A549 (cell line): ENCODE data around the gene GDI2. TPM values are rescaled to one million over a fixed set of nuclear protein-coding genes. Genes with fewer than 3 reads are reported as not detected.

ENCODE experiments used
- ATAC-seq, 2 experiments: fragments of 200-7000 bp in 1 of 2; fragments of >200 bp in 1 of 2; cut with Nextera tagmentation in 1 of 2; cut with Tn5 transposase in 1 of 2; 3 replicates each; pipeline versions ENCODE4 v1.8.0 to v1.9.1; 2018 to 2020; ENCODE audit warnings: mild to moderate bottlenecking in 1 of 2, moderate library complexity in 1 of 2
- CTCF ChIA-PET: fragments of 300-600 bp; sonication (Branson Sonifier 250); formaldehyde crosslinking; extraction: SDS; loops from one replicate; lab custom pipeline; 2021; ENCODE audit warnings: antibody characterized with exemption, inconsistent platforms; lab: Yijun Ruan, JAX
- POLR2A ChIA-PET: fragments of 350-600 bp; formaldehyde crosslinking; extraction: SDS; loops from one replicate; lab custom pipeline; 2021; ENCODE audit warnings: antibody characterized with exemption, inconsistent platforms; lab: Yijun Ruan, JAX
- DNase-seq, 2 experiments: peaks; one replicate each; pipeline versions ENCODE4 v3.0.0 to v3.0.0-alpha.2; 2011 to 2016; ENCODE audit warnings: low read depth in 1 of 2, low spot score in 1 of 2
- FAIRE-seq: peaks from 2 replicates; lab custom pipeline; 2011; peaks lifted over from hg19 to GRCh38; lab: Jason Lieb, UNC
- H3K27ac ChIP-seq, 2 experiments: fragments of >200 bp; sonication (Bioruptor Twin); formaldehyde crosslinking; 3 replicates each; pipeline ENCODE4 v1.5.1; 2016 to 2017
- H3K4me1 ChIP-seq: fragments of >200 bp; sonication (Bioruptor Twin); formaldehyde crosslinking; 3 replicates; pipeline ENCODE4 v1.6.1; 2016
- H3K4me2 ChIP-seq: fragments of >200 bp; sonication (Bioruptor Twin); formaldehyde crosslinking; 3 replicates; pipeline ENCODE4 v1.6.1; 2016
- H3K4me3 ChIP-seq: fragments of >200 bp; sonication (Bioruptor Twin); formaldehyde crosslinking; 3 replicates; pipeline ENCODE4 v1.5.1; 2016
- H3K9me3 ChIP-seq: fragments of >200 bp; sonication (Bioruptor Twin); formaldehyde crosslinking; 3 replicates; pipeline ENCODE4 v1.6.1; 2016
- CBX2 ChIP-seq: fragments of 200-600 bp; sonication (generic); IDR thresholded peaks from 2 replicates; pipeline ENCODE4 v1.6.1; 2016; ENCODE audit warnings: low read depth, mild to moderate bottlenecking, borderline replicate concordance
- CHD2 ChIP-seq: fragments of 150-350 bp; IDR thresholded peaks from 2 replicates; pipeline ENCODE4 v1.6.1; 2014; ENCODE audit warnings: low read length; ENCODE audit not compliant: partially characterized antibody
- EHMT2 ChIP-seq: fragments of 200-600 bp; sonication (generic); IDR thresholded peaks from 2 replicates; pipeline ENCODE4 v1.6.1; 2016; ENCODE audit warnings: antibody characterized with exemption, low read depth, mild to moderate bottlenecking, moderate library complexity
- EP300 ChIP-seq, 2 experiments: fragments of >200 bp; sonication (Bioruptor Twin); formaldehyde crosslinking; IDR thresholded peaks; 2 replicates in 1 of 2; 3 replicates in 1 of 2; pipeline ENCODE4 v1.6.1; 2016 to 2017
- ESRRA ChIP-seq: fragments of 150-350 bp; IDR thresholded peaks from 2 replicates; pipeline ENCODE4 v1.6.1; 2014; ENCODE audit warnings: mild to moderate bottlenecking, low read length, borderline replicate concordance
- FOSB ChIP-seq: fragments of 250-450 bp; sonication (Bioruptor Pico); IDR thresholded peaks from 2 replicates; pipeline ENCODE4 v1.5.0; 2020; ENCODE audit warnings: mild to moderate bottlenecking, moderate library complexity
- HDAC2 ChIP-seq: fragments of 200-600 bp; sonication (generic); IDR thresholded peaks from 2 replicates; pipeline ENCODE4 v1.6.1; 2016
- HOXA7 ChIP-seq: fragments of 250-450 bp; sonication (Bioruptor Pico); IDR thresholded peaks from 2 replicates; pipeline ENCODE4 v1.5.0; 2020; ENCODE audit warnings: mild to moderate bottlenecking, moderate library complexity
- HOXB13 ChIP-seq: fragments of 250-450 bp; sonication (Bioruptor Pico); IDR thresholded peaks from 2 replicates; pipeline ENCODE4 v1.5.0; 2020; ENCODE audit warnings: low read depth, mild to moderate bottlenecking, moderate library complexity
- JUNB ChIP-seq: fragments of >200 bp; sonication (Bioruptor Twin); formaldehyde crosslinking; IDR thresholded peaks from 2 replicates; pipeline ENCODE4 v1.6.1; 2016
- KDM1A ChIP-seq: fragments of 200-600 bp; sonication (generic); IDR thresholded peaks from 2 replicates; pipeline ENCODE4 v1.6.1; 2016; ENCODE audit warnings: low read depth, mild to moderate bottlenecking
- MAFK ChIP-seq: fragments of 450-650 bp; IDR thresholded peaks from 2 replicates; pipeline ENCODE4 v1.6.1; 2014; ENCODE audit not compliant: partially characterized antibody
- MAZ ChIP-seq: fragments of 150-350 bp; IDR thresholded peaks from 2 replicates; pipeline ENCODE4 v1.6.1; 2014; ENCODE audit warnings: antibody characterized with exemption, low read depth, low read length, borderline replicate concordance
- NFE2L2 ChIP-seq: fragments of 150-350 bp; conservative IDR thresholded peaks from 2 replicates; pipeline ENCODE4 v1.6.1; 2014; ENCODE audit warnings: low read length
- NPAS2 ChIP-seq: fragments of 250-450 bp; sonication (Bioruptor Pico); IDR thresholded peaks from 2 replicates; pipeline ENCODE4 v1.8.0; 2022; ENCODE audit warnings: mild to moderate bottlenecking, moderate library complexity, borderline replicate concordance
- RARB ChIP-seq: fragments of 250-450 bp; sonication (Bioruptor Pico); IDR thresholded peaks from 2 replicates; pipeline ENCODE4 v1.8.0; 2021; ENCODE audit warnings: mild to moderate bottlenecking, moderate library complexity
- RCOR1 ChIP-seq: fragments of 150-350 bp; IDR thresholded peaks from 2 replicates; pipeline ENCODE4 v1.6.1; 2014; ENCODE audit warnings: antibody characterized with exemption, low read length, low read depth
- RFX5 ChIP-seq: fragments of 450-650 bp; IDR thresholded peaks from 2 replicates; pipeline ENCODE4 v1.7.1; 2014; ENCODE audit warnings: antibody characterized with exemption, mild to moderate bottlenecking, moderate library complexity
- RNF2 ChIP-seq: fragments of 200-600 bp; sonication (generic); IDR thresholded peaks from 2 replicates; pipeline ENCODE4 v1.6.1; 2016; ENCODE audit warnings: low read depth, mild to moderate bottlenecking, antibody characterized with exemption, moderate library complexity, borderline replicate concordance
- SMC3 ChIP-seq: fragments of >200 bp; sonication (Bioruptor Twin); formaldehyde crosslinking; IDR thresholded peaks from 3 replicates; pipeline ENCODE4 v1.6.1; 2018; ENCODE audit warnings: inconsistent platforms
- SREBF2 ChIP-seq: fragments of 450-650 bp; IDR thresholded peaks from 2 replicates; pipeline ENCODE4 v1.6.1; 2014; ENCODE audit warnings: mild to moderate bottlenecking, moderate library complexity
- TP53 ChIP-seq: fragments of 250-450 bp; sonication (Bioruptor Pico); IDR thresholded peaks from 2 replicates; pipeline ENCODE4 v1.5.0; 2021; ENCODE audit warnings: mild to moderate bottlenecking, moderate library complexity
- ZFP36 ChIP-seq: fragments of 450-650 bp; IDR thresholded peaks from 2 replicates; pipeline ENCODE4 v1.6.1; 2014; ENCODE audit warnings: borderline replicate concordance; ENCODE audit not compliant: partially characterized antibody
- ZSCAN20 ChIP-seq: fragments of 250-450 bp; sonication (Bioruptor Pico); IDR thresholded peaks from 2 replicates; pipeline ENCODE4 v1.8.0; 2022; ENCODE audit warnings: mild to moderate bottlenecking, moderate library complexity
- WGBS: methylation state at CpG from one replicate; pipeline ENCODE4 v1.1.6; 2017; ENCODE audit errors: missing lambda C conversion rate; 5-methylcytosine and 5-hydroxymethylcytosine counted together
- polyA minus RNA-seq: library from RNA; depleted of rRNA, polyadenylated mRNA; stranded (reverse); fragments of >200 nt; gene quantifications from 2 replicates; pipeline ENCODE4 v1.2.3, GENCODE V29; 2011; rRNA and poly(A)+ RNA removed
- polyA plus RNA-seq, 4 experiments: library from polyadenylated mRNA; depleted of rRNA in 3 of 4; stranded (reverse); fragments of >200 nt; fragmentation: RNase III in 1 of 4; extraction: RNeasy Plus Mini Kit Qiagen cat#74134 plus additional on column Dnase treatment in 1 of 4; gene quantifications; 2 replicates in 3 of 4; 3 replicates in 1 of 4; pipeline ENCODE4 v1.2.3, GENCODE V29; 2011 to 2017
- TF ChIP-seq, protein P1 (sequence below): IDR thresholded peaks from 2 replicates; pipeline ENCODE4 v1.6.1; 2012
- TF ChIP-seq, protein P2 (sequence below): fragments of >200 bp; sonication (Bioruptor Twin); formaldehyde crosslinking; IDR thresholded peaks from 3 replicates; pipeline ENCODE4 v1.6.1; 2016
- TF ChIP-seq, protein P3 (sequence below): fragments of 150-350 bp; IDR thresholded peaks from 2 replicates; pipeline ENCODE4 v1.6.1; 2014; ENCODE audit warnings: low read depth, mild to moderate bottlenecking, low read length
- TF ChIP-seq, protein P4 (sequence below): IDR thresholded peaks from 2 replicates; pipeline ENCODE4 v1.6.1; 2012; ENCODE audit warnings: low read depth, borderline replicate concordance
- TF ChIP-seq, protein P5 (sequence below): fragments of >200 bp; sonication (Bioruptor Twin); formaldehyde crosslinking; IDR thresholded peaks from 2 replicates; pipeline ENCODE4 v1.6.1; 2016
- TF ChIP-seq, protein P6 (sequence below): IDR thresholded peaks from 2 replicates; pipeline ENCODE4 v1.6.1; 2012
- TF ChIP-seq, protein P7 (sequence below): fragments of 450-650 bp; IDR thresholded peaks from 2 replicates; pipeline ENCODE4 v1.6.1; 2014; ENCODE audit warnings: antibody characterized with exemption
- TF ChIP-seq, protein P8 (sequence below): fragments of 250-450 bp; sonication (Bioruptor Pico); IDR thresholded peaks from 2 replicates; pipeline ENCODE4 v1.5.0; 2021; ENCODE audit warnings: mild to moderate bottlenecking, moderate library complexity, borderline replicate concordance

Gene GDI2
- polyA plus RNA-seq (2011; rRNA removed), result 229 and 278 TPM in 2 replicates
- 101 and 110 TPM in 2 replicates for polyA plus RNA-seq (2012; cell fraction: cytosol; rRNA removed)
- 74.0 and 84.7 TPM in 2 replicates for polyA plus RNA-seq (2012; cell fraction: nucleus; rRNA removed)
- 289 to 317 TPM (median 304 TPM) in 3 replicates for polyA plus RNA-seq (2017; fragmentation: RNase III; extraction: RNeasy Plus Mini Kit Qiagen cat#74134 plus additional on column Dnase treatment)
- polyA minus RNA-seq, result 116 and 159 TPM in 2 replicates

DNA sequence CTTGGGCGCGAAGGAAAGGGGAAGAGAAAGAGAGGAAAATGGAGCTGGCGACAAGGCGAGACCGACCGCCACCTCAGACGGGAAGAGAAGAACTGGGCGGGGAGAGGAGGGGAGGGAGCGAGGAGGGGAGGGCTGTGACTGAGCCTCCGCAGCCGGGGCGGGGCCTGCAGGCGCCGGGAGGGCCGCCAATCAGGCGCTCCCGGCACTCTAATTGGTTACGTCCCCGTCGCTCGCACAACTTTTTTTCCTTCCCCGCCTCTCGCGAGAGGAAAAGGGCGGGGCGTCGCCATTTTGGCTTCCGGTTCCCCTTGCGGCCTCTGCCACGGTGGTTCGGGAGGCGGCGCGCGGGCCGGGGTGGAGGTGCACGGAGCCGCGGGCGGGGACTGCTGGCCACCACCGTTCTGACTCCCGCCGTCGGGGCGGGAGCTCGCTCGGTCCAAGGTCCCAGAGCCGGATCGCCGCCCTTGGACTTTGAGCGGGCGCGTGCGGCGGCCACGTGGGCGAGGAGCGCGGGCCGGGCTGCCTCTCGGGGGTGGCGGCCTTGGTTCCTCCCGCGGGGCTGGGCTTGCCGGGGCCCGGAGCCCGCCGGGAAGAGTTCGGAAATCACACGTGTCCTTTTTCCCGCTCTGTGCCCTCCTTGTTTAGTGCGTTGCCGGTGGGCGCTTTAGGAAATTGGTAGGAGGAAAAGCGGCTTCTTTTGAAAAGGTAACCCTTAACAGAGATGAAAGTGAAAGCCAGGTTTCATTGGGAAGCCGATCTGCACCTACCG is at the start of gene GDI2:
Gene GDI2, minus strand, starts transcription at position 94 of the 769 bp plus-strand sequence. CDS start 176 bp downstream, outside the sequence.
- FAIRE-seq (no peak), DNase-seq (peak; percentile 95 to 97), ATAC-seq (peak; percentile 94 to 95)
- ChIA-PET CTCF (interaction anchor here (1.7 to 1.9 kb wide), 2 partner anchors 46 to 60 kb away, joined by 3 to 9 read pairs; no protein-coding TSS in a partner anchor), POLR2A (interaction anchor here (0.6 to 2.3 kb wide), 13 partner anchors 9 to 350 kb away, joined by 3 to 18 read pairs (median 3); partner anchors contain the start of genes ANKRD16, FBH1 and TASOR2)
- Histone ChIP-seq H3K4me3 (peak within 1 kb of the TSS; percentile 97), H3K9me3 (no peaks in the 10 kb centered on the region), H3K4me2 (peak within 1 kb of the TSS; percentile 96), H3K27ac (peak within 1 kb of the TSS; percentile 97 to 99), H3K4me1 (peaks cover 33% of the 10 kb centered on the region)
- WGBS, result 2% methylated on average over 49 of the region's 77 CpGs
- TF ChIP-seq, protein P1, sequence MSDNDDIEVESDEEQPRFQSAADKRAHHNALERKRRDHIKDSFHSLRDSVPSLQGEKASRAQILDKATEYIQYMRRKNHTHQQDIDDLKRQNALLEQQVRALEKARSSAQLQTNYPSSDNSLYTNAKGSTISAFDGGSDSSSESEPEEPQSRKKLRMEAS, result peak; percentile 97; the same call in 1 of the 2 replicates
- TF ChIP-seq MAFK, result no peak
- TF ChIP-seq KDM1A, result no peak
- TF ChIP-seq, protein P2, sequence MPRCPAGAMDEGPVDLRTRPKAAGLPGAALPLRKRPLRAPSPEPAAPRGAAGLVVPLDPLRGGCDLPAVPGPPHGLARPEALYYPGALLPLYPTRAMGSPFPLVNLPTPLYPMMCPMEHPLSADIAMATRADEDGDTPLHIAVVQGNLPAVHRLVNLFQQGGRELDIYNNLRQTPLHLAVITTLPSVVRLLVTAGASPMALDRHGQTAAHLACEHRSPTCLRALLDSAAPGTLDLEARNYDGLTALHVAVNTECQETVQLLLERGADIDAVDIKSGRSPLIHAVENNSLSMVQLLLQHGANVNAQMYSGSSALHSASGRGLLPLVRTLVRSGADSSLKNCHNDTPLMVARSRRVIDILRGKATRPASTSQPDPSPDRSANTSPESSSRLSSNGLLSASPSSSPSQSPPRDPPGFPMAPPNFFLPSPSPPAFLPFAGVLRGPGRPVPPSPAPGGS, result peak; percentile 89; the same call in 1 of the 3 replicates
- peak; percentile 87; the same call in 1 of the 2 replicates for TF ChIP-seq NPAS2 (CRISPR knock-in tag)
- TF ChIP-seq HOXB13, result peak; percentile 88; the same call in 1 of the 2 replicates
- no peak for TF ChIP-seq JUNB
- TF ChIP-seq EHMT2, result no peak
- TF ChIP-seq CHD2, result peak; percentile 94
- TF ChIP-seq RNF2, result no peak
- TF ChIP-seq, protein P3, sequence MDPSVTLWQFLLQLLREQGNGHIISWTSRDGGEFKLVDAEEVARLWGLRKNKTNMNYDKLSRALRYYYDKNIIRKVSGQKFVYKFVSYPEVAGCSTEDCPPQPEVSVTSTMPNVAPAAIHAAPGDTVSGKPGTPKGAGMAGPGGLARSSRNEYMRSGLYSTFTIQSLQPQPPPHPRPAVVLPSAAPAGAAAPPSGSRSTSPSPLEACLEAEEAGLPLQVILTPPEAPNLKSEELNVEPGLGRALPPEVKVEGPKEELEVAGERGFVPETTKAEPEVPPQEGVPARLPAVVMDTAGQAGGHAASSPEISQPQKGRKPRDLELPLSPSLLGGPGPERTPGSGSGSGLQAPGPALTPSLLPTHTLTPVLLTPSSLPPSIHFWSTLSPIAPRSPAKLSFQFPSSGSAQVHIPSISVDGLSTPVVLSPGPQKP, result no peak
- no peak for TF ChIP-seq SREBF2
- no peak for TF ChIP-seq SMC3
- no peak for TF ChIP-seq ZFP36
- TF ChIP-seq, protein P4, sequence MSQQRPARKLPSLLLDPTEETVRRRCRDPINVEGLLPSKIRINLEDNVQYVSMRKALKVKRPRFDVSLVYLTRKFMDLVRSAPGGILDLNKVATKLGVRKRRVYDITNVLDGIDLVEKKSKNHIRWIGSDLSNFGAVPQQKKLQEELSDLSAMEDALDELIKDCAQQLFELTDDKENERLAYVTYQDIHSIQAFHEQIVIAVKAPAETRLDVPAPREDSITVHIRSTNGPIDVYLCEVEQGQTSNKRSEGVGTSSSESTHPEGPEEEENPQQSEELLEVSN, result peak; percentile 98
- TF ChIP-seq, protein P5, sequence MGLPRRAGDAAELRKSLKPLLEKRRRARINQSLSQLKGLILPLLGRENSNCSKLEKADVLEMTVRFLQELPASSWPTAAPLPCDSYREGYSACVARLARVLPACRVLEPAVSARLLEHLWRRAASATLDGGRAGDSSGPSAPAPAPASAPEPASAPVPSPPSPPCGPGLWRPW, result no peak
- TF ChIP-seq RARB (CRISPR knock-in tag), result no peak
- TF ChIP-seq NFE2L2, result 0 out of 2 replicates have a peak, but pooled peaks have one; percentile 7
- TF ChIP-seq CBX2, result no peak
- TF ChIP-seq RFX5, result no peak
- no peak for TF ChIP-seq EP300 (IDR thresholded peaks at IDR 0.05)
- TF ChIP-seq, protein P6, sequence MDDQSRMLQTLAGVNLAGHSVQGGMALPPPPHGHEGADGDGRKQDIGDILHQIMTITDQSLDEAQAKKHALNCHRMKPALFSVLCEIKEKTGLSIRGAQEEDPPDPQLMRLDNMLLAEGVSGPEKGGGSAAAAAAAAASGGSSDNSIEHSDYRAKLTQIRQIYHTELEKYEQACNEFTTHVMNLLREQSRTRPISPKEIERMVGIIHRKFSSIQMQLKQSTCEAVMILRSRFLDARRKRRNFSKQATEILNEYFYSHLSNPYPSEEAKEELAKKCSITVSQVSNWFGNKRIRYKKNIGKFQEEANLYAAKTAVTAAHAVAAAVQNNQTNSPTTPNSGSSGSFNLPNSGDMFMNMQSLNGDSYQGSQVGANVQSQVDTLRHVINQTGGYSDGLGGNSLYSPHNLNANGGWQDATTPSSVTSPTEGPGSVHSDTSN, result peak; percentile 97
- TF ChIP-seq, protein P7, sequence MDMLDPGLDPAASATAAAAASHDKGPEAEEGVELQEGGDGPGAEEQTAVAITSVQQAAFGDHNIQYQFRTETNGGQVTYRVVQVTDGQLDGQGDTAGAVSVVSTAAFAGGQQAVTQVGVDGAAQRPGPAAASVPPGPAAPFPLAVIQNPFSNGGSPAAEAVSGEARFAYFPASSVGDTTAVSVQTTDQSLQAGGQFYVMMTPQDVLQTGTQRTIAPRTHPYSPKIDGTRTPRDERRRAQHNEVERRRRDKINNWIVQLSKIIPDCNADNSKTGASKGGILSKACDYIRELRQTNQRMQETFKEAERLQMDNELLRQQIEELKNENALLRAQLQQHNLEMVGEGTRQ, result peak; percentile 32; the same call in 1 of the 2 replicates
- no peak for TF ChIP-seq HDAC2
- no peak for TF ChIP-seq RCOR1
- TF ChIP-seq TP53 (CRISPR knock-in tag), result peak; percentile 87
- TF ChIP-seq MAZ, result 0 out of 2 replicates have a peak, but pooled peaks have one; percentile 58
- TF ChIP-seq, protein P8, sequence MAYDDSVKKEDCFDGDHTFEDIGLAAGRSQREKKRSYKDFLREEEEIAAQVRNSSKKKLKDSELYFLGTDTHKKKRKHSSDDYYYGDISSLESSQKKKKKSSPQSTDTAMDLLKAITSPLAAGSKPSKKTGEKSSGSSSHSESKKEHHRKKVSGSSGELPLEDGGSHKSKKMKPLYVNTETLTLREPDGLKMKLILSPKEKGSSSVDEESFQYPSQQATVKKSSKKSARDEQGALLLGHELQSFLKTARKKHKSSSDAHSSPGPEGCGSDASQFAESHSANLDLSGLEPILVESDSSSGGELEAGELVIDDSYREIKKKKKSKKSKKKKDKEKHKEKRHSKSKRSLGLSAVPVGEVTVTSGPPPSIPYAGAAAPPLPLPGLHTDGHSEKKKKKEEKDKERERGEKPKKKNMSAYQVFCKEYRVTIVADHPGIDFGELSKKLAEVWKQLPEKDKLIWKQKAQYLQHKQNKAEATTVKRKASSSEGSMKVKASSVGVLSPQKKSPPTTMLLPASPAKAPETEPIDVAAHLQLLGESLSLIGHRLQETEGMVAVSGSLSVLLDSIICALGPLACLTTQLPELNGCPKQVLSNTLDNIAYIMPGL (CRISPR knock-in tag), result peak; percentile 85; the same call in 1 of the 2 replicates
- TF ChIP-seq ZSCAN20 (CRISPR knock-in tag), result 0 out of 2 replicates have a peak, but pooled peaks have one; percentile 50
- no peak for TF ChIP-seq HOXA7 (CRISPR knock-in tag)
- TF ChIP-seq FOSB (CRISPR knock-in tag), result no peak
- TF ChIP-seq ESRRA, result peak; percentile 8; the same call in 1 of the 2 replicates
